NCI-H1105 (cell line): ENCODE measurements around the gene SLC6A11.

ENCODE experiments used
- DNase-seq: peaks from one replicate; lab custom pipeline; 2025; lab: John Stamatoyannopoulos, UW

SLC6A11 gene

DNA sequence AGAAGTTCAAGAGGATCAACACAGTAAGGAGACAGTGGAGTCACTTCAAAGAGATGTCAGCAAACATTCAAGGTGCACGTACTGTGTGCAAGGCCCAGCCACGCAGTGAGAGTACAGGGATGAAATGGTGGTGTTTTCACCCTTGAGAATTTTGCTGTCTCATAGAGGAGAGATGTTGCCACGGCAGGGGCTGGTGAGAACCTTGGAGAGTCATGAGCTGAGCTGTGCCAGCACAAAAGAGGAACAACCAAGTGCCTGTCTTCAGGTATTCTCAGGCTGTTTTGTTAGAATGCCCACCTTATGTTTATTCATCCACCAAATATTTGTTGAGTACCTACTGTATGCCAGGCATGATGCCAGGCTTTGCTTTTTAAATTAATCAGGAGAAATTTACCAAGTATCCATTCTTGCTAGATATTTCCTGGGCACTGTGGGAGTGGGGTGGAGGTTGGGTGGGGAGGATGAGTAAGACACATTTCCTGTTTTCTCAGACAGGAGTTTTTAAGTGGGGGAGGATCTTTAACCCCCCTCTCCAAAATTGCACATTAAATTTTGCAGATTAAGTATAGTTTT is 72.6 kb downstream of the SLC6A11 start:
- DNase-seq: no peak

DNA sequence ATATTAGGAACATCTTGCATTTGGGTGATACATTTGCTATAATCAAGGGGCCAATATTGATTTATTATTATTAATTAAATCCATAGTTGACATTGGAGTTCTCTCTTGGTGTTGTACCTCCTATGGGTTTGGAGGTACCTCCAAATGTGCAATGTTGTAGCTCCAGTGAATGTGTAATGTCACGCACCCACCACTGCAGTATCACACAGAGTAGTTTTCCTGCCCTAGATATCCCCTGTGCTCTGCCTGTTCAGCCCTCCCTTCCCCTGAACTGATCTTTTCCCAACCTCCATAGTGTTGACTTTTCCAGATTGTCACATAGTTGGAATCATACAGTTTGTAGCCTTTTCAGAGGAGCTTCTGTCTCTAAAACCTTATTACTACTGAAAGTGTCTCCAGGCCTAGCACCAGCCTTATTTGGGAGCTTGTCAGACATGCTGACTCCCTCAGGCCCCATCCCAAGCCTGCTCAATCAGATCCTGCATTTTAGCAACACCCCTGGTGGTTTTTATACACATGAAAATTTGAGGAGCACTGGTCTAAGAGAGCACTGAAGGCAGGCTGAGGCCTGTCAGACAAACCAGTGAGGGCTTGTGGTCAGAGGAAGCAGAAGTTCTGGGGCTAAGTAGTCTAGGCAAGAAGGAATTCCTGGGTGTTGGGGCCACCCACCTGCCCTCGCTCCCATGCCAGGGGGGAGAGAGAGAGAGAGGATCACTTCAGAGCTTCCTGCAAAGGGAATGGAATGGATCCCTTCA is 73.4 kb downstream of the SLC6A11 start:
- no peak for DNase-seq

DNA sequence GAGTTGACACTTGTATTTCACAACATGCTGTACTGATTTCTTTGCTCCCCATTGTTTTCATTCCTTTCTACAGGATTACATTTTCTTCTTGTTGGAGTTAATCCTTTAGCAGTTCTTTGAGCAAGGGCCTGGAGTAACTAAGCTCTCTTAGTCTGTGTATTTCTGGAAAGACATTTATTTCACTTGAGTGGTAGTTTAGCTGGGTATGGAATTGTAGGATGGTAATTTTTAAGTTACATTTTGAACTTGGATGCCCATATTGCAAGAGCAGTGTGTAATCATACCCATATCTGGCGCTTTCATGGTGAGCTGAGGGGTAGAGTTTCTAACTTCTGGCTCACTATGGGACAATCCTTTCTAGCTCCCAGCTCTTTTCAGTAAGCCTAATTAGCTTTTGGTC is 74.6 kb downstream of the SLC6A11 start:
- DNase-seq: no peak

DNA sequence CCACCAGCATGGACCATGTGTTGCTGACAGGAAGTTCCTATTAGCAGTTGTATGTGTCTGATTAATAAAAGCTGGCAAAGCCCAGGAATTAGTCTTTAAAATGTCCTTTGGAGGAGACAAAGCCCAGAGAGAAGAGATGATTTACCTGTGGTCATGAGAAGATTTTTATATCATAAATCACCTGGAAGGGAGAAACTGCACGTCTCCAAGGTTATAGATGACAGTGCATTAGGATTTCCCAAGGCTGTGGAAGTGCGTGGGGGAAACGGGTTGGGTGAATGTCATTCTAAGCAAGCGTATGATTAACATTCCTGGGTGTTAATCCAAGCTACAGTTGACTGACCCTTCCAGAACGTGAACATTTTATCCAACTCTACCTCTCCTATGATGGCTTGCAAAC is 76.6 kb downstream of the SLC6A11 start:
- no peak for DNase-seq

DNA sequence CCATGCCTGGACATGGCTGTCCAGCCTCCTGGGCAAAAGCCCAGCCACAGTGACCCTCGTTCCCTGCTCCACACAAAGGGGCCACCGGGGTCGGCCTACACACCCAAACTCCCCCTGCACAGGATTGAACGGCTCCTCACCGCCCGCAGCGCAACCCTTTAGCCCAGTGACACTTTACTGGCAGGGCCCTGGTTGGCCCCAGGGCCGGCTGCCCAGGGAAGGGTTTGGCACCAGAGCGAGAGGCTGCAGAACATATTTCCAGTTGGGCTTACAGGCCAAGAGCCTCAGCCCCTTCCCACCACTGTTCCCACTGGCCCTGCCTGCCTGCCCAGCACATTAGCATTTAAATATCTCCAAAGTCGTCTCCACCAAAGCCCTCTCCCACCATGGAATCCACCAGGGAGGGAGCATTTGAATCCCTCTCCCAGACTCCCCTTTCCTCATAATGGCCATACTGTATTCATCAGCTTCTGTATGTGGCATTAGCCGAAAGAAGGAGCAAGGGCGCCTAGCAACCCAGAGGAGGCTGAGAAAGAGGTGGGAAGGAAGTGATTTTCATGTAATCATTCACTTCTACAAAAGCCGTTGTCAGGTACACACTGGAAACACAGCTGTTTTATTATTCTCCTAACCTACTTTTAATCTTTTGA is 85.4 kb downstream of the SLC6A11 start:
- no peak for DNase-seq

- no peak for DNase-seq
Observed at GRCh38 chr3:10907262-10907661, 91.2 kb downstream of the SLC6A11 start.

- DNase-seq: no peak
Observed at GRCh38 chr3:10910367-10910766, 94.3 kb downstream of the SLC6A11 start.

- DNase-seq: no peak
Observed at GRCh38 chr3:10911350-10912002, 95.4 kb downstream of the SLC6A11 start.

DNA sequence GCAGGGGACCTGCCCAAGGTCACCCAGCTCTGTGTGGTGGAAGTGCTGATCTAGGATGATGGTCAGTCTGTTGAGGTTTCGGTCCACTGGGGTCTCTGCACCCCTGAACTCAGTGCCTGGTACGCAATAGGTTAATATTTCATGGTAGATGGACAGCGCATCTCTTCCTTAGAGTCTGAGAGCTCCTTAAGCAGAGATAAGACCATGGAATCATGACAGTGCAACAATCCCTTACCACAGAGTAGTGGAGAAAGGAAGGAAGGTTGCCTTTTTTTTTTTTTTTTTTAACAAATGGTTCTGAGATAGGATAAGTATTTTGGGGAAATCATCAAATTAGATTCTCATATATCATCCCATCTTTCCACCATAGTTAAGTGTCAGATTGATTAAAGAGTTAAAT is 96.8 kb downstream of the SLC6A11 start:
- no peak for DNase-seq

- no peak for DNase-seq
Observed at GRCh38 chr3:10915376-10915775, 99.3 kb downstream of the SLC6A11 start.

DNA sequence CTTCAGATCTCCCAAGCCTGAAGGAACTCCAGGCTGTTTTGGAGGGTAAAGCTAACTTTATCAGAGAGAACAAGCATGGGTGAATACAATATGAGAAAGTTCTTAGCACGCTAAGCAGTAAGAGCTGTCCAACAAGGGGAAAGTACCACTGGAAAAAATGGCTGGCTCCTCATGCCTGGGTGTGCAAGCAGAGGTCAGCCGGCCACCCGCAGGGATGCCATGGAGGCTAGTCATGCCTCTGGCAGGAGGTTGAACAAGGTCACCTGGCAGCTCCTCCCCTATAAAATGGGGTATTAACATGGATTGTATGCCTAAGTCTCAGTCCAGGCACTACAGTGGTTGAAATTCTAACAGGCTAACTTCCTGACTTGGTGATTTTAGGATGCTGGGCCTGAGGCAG is 101.1 kb downstream of the SLC6A11 start:
- DNase-seq: no peak

DNA sequence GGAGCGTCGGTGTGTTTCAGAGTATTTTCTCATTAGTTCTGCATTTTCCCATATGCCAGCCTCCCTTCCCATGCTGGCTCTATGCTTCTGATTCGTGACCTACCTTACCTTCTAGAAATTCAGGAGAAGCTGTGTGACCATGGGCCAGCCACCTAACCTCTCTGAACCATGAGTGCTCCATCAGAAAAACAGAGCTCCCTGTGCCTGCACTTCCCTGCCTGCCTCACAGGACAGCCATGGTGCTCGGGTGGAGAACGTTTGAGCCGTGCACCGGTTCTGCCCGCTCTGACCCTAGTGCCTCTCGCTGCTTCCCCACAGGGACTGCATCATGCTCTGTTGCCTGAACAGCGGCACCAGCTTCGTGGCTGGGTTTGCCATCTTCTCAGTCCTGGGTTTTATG is 102.0 kb downstream of the SLC6A11 start:
- DNase-seq: no peak

DNA sequence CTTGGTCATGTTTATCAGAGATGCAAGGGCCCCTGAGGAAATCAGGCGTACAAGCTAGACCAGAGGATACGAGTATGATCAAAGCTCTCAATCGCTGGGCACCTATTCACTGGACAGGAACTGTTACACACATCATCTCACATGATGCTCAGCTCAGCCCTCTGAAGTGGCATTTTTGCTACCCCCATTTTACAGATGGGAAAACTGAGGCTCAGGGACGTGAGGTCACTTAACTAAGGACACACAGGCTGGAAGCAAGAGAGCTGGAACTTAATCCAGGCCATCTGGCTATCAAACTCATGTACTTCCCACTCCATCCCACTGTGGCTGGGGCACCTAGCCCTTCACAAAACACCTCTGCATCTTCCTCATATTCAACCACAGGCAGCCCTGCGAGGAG is 103.6 kb downstream of the SLC6A11 start:
- DNase-seq: no peak

GRCh38 chr3:10925436-10926255 is 109.6 kb downstream of the SLC6A11 start:
- no peak for DNase-seq

GRCh38 chr3:10926256-10926810 is 110.3 kb downstream of the SLC6A11 start:
- no peak for DNase-seq

DNA sequence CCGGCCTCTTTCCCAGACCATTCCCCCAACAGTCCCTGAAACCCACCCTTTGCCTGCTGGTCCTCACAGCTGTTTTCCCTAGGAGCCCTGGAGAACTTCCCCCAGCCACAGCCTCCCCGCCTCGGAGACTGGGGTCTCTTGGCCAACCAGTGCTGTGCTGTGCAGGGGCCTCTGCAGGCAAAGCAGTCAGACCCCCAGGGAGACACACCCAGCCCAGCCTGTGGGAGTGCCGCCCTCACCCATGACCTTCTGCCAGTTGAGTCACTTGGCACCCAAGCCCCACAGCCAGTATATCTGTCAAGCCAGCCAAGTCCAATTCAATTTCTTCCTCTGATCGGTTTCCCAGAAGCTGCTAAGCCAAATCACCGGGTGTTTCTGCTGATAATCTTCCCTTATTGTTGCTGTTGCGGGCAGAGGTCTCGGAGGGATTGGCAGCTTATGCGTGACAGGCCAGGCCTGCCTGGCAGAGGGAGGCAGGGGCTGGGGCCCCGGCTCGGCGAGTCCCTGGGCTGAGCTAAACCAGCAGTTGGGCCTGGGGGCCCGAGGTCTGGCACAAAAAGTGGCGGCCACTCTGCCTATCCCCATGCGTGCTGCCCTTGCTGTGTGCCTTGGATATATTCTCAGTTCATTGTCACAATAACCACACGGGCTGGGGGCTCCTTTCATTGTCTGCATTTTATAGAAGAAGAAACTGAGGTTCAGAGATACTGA is 110.9 kb downstream of the SLC6A11 start:
- DNase-seq: no peak

DNA sequence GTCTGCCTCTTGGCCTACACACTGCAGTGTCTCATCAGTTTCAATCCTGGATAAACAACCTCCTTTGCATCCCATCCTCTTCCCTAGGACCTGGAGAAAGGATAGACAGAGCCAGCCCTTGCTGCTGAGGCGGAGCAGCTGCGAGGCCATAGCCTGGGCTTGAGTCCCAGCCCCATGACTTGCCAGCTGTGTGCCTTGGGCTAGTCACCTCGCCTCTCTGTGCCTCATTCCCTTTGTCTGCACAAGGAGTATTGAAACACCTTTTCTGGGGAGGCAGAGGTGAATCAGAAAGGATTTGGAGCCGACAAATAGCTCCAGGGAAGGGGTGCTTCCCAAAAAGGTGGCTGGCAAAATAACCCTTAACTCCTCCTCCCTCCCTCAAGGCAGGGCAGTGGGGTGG is 111.5 kb downstream of the SLC6A11 start:
- no peak for DNase-seq

DNA sequence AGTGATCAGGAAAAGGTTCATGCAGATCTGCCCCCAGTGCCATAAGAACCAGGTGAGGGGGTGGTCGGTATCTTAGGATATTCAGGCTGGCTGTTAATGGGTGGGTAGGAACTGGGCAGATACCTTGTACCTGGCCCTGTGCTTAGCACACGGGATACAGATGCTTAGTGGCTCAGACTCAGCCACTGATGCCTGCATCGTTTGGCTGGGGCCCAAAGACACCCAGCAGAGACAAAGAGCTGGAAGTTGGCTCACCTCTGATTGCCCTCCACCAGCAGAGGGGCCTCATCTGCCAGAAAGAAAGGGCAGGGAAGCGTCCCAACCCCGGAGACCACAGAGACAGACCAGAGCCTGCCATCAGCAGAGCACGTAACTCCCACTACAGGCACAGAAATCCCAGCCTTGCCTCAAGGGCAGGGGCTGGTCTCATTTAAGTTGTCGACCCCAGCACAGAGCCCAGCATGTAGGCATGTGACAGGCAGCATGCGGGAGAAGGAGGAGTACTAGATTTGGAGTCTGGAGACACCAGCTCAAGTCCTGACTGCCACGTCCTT is 112.5 kb downstream of the SLC6A11 start:
- no peak for DNase-seq

- no peak for DNase-seq
Observed at GRCh38 chr3:10928961-10929471, 113.0 kb downstream of the SLC6A11 start.

DNA sequence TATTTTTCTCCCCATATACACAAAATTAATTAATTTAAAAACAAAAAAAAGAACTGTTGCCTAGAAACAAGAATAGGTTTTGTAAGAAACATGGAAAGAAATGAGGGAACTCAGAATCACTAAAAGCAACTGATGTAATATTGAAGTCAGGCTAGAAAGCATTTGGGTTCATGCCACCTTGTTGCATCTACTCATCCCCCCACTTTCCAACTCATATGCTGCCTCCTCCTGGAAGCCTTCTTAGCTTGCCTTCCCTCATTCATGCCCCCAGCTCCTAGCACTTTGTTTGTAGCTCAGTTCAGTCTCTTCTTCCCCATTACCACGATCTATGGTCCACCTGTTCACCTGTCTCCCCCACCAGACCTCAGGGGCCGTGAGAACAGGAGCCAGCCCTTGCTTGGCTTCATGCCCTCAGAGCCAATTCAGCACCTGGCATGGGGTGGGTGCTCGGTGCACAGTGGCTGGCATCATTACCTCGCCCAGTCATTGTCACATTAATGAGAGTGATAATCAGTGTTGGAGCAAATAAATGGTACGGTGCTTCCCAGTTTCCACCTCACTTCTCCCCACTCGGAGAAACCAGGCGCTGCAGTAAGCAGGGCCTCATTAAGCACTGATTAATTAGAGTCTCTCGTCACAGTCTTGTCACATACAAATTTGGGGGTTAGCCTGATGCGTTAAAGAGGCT is 114.1 kb downstream of the SLC6A11 start:
- DNase-seq: no peak
